ENCODE results near the gene GNE. TPM values are rescaled to one million over a fixed set of nuclear protein-coding genes. Genes with fewer than 3 reads are reported as not detected.
"Not testable (repeated sequence)": the region's sequence is repeated elsewhere in the genome, so short reads cannot be mapped to it uniquely, and the experiment has no call there.

GNE gene, protein sequence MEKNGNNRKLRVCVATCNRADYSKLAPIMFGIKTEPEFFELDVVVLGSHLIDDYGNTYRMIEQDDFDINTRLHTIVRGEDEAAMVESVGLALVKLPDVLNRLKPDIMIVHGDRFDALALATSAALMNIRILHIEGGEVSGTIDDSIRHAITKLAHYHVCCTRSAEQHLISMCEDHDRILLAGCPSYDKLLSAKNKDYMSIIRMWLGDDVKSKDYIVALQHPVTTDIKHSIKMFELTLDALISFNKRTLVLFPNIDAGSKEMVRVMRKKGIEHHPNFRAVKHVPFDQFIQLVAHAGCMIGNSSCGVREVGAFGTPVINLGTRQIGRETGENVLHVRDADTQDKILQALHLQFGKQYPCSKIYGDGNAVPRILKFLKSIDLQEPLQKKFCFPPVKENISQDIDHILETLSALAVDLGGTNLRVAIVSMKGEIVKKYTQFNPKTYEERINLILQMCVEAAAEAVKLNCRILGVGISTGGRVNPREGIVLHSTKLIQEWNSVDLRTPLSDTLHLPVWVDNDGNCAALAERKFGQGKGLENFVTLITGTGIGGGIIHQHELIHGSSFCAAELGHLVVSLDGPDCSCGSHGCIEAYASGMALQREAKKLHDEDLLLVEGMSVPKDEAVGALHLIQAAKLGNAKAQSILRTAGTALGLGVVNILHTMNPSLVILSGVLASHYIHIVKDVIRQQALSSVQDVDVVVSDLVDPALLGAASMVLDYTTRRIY
- polyA plus RNA-seq (2014; cell fraction: cytosol; rRNA removed): 29.7 and 31.4 TPM in 2 replicates
- polyA plus RNA-seq (2014; cell fraction: nucleus; rRNA removed): 11.2 and 13.3 TPM in 2 replicates

DNA sequence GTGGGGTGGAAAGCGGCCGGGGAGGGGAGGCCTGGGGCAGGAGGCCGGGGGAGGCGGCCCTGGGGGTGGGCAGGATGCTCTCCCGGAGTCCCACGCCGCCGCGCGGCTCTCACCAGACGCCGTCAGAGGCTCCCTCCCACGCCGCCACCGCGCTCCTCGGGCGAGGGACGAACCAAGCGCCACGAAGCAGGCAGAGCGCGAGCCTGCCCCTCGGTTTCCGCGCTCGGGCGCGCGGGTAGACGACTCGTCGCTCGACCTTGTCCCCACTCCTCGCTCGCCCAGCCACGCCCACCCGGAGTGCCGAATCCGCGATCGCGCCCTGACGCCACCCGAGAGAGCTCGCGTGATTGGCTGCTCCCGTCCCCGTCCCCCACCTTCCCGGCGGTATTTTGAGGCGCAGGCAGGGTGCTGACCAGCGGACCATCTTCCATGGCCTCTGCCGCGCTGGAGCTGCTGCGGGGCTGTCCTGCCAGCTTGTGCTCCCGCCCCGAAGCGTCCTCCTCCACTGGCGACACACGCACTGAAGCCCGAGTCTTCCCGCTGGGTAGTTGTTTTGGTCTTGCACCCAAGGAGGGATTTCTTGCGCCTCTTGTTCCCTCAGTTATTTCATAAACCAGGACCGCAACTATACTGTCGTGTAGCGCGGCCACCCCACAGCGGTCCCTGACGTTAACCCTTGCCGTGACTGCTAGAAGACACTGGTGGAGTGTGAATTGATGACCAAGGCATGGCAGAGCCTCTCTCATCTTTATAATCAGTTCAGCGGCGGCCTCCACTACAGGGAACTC is at the start of gene GNE:
Gene GNE (minus strand): TSS at position 241 of the 788 bp plus-strand sequence. CDS start 9,093 bp downstream, outside the sequence.
- peak; percentile 96 for DNase-seq (ENCODE audit: low spot score)

DNA sequence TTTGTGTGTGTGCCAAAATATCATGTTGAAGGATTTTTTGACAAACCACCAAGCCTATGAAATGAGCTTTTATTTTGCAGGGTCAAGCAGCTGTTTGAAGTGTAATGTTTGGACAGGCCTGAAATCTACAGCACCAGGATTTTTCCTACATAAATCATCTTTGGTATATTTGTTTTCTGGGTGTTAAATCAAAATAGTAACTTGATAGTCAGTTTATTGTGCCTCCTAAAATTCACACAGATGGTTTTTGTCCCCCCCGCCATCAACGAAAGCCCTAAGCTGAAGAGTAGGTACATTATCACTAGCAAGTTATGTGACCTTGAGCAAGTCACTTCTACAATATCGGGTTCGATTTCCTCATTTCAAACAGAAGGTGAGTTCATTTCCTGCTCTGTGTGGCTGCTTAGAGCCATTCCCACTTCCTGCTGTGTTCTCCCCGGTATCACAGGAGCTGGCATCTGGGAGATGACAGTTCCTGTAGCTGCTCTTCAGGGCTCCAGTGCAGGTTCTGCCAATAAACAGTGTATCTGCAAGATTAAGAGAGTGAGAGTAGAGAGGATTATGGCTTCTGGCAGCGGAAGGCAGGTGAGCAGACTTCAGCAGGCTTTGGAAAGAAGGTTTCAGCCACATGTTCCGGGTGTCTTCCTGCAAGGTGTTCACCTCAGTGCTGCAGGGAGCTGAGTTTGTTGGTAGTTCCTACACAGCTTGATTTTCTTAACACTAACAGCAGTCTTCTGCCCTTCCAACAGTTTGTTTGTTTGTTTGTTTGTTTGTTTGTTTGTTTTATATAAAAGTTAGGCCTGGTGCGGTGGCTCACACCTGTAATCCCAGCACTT is 48.4 kb upstream of the GNE start:
- no peak for DNase-seq (ENCODE audit: low spot score)

DNA sequence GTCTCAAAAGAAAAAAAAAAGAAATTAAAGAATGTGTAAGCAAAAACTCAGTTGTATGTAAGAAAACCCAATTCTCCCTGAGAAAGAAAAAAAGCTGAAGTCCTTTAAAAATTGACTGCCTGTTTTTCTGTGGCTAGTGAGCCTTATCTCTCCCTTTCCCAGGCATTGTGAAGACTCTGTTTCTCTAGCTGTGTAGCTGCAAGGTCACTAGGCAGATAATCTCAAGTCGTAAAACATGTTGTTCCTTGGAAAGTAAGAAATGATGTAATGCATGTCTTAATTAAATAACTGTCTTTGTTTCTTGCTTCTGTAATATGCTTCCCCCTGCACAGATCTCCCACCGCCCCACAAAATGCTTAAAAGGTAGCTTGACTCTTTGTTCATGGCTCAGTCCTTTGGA is 46.1 kb upstream of the GNE start:
- DNase-seq (ENCODE audit: low spot score): not testable (repeated sequence)

DNA sequence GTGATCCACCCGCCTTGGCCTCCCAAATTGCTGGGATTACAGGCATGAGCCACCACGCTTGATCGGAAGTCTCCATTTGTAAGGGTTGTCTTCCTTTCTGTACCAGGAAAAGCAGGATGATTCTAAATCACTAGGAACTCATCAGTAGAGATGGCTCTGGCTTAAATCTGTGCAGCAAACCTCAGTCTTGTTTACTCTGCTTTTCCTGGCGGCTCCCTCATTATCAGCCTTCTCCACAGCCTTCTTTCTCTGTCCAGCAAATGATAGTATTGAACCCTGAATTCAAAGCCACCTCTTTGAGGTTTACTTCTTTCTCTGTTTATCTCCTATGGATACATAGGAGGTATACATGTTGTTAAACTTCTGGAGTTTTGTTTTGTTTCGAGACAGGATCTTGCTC is 43.0 kb upstream of the GNE start:
- no peak for DNase-seq (ENCODE audit: low spot score)

DNA sequence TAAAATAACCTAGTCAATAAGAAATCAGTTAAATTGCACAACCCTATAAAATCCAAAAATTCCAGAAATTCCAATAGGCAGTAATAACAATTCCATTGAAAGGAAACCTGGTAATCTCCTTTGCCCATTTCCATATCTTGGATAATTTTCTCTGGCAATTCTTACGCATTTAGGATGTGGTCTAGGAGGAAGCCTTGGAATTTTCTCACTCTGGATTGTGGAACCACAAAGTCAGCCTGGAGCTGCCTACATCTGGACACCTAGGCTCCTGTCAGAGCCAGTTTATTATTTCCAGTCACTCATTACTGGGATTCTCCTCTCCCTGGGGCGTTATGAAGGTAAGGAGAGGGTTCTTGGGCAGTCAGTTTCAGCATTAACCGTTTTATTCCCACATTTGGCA is 40.3 kb upstream of the GNE start:
- no peak for DNase-seq (ENCODE audit: low spot score)

DNA sequence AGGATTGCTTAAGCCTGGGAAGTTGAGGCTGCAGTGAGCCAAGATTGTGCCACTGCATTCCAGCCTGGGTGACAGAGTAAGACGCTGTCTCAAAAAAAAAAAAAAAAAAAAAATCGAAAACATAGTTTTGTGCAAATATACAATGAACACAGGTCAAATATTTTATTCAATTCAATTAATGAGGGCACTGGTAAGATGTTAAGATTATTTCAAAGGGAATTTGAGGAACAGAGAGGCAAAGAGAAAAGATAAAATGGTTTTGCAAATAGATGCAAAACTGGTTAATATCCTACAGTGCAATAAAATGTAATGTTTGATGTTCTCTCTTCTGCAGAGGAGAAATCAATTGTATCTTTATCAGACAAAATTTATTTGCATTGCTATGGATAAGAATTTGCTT is 39.5 kb upstream of the GNE start:
- DNase-seq (ENCODE audit: low spot score): no peak

DNA sequence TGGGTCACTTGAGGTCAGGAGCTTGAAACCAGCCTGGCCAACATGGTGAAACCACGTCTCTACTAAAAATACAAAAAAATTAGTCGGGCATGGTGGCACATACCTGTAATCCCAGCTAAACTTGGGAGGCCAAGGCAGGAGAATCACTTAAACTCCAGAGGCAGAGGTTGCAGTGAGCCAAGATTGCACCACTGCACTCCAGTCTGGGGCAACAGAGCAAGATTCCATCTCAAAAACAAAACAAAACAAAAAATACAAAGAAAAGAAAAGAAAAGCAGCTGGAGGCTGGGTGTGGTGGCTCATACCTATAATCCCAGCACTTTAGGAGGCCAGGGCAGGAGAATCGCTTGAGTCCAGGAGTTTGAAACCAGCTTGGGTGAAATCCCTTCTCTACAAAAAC is 36.7 kb upstream of the GNE start:
- not testable (repeated sequence) for DNase-seq (ENCODE audit: low spot score)

DNA sequence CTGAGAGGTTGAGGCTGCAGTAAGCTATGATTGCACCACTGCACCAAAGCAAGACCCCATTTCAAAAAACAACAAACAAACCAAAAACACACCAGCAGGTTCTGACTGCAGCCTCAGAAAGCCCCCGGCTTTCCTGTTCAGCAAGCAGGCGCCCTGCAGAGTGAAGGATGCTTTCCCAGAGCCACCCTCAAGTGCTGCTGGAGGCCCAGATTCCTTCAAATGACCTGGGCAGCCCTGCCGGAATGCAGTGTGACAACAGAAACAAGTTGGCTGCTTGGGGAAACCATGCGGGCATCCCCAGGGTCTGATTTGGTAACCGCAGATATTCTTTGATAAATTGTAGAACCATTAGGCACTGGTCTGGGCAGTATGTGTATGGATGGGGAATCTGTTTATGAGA is 35.7 kb upstream of the GNE start:
- DNase-seq (ENCODE audit: low spot score): no peak

DNA sequence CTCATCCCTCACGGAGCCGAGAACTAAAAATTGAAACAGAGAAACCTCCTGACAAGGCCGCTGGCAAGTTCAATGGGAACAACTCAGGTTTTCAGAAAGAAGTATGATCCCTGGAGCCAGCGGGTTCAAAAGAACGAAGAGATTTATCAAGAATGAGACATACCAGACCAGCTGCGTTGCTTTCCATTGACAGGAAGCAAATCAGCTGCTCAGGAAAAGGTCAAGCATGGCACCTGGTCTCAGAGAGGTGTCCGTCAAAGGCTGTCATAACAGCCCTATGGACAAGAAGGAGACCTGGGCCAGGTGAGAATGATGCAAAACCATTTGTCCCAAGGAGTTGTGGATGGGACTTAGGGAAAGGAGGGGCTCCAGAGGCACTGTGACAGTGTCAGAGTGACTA is 34.9 kb upstream of the GNE start:
- no peak for DNase-seq (ENCODE audit: low spot score)

DNA sequence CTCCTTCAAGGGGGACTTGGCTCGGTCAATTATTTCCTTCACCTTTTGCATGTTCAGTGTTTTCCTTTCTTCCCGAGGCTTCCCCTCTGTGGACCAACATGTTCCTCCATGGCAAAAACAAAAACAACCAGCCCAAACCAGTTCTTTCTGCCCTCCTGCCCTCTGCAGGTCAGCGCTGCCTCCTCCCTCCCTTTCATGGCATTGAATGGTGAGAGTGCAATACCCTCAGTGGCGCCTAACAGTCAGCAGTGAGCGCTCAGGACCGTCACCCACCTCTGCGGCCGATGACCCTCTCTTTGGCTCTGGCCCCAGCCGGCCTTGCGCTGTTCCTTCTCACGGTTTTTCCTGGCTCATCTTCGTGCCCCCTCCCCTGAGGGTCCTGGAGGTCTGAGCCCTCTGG is 34.4 kb upstream of the GNE start:
- no peak for DNase-seq (ENCODE audit: low spot score)

DNA sequence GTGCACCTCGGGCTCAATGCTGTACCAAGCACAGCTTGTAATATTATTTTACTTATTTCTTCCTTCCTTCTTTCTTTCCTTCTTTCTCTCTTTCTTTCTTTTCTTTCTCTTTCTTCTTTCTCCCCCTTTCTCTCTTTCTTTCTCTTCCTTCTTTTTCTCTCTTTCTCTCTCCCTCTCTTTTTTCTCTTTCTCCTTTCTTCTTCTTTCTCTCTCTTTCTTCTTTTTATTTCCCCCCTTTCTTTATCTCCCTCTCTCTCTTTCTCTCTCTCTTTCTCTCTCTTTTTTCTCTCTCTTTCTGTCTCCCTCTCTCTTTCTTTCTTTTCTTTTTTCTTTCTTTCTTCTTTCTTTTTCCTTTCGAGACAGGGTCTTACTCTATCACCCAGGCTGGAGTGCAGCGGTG is 32.7 kb upstream of the GNE start:
- no peak for DNase-seq (ENCODE audit: low spot score)

DNA sequence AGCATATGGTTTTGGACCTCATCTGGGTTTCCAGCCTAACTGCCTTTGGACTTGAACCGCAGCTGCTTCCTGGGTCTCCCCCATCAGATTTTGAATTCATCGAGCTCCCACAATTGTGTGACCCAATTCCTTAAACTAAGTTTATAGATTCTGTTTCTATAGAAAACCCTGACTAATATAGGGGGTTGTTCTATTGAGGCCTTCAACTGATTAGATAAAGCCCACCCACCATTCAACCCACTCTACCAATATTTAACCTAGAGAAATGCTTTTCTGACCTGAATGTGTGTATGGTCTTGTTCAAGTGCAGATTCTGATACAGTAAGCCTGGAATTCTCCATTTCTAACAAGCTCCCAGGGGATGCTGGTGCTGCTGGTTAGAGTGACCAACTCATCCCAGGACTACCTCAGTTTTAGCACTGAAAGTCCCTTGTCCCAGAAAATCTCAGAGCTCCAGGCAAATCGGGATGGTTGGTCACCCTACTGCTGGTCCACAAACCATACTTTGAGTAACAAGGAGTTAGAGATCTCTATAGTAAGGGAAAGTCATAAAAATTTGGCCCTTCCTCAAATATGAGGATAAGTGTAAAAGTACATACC is 31.7 kb upstream of the GNE start:
- no peak for DNase-seq (ENCODE audit: low spot score)

DNA sequence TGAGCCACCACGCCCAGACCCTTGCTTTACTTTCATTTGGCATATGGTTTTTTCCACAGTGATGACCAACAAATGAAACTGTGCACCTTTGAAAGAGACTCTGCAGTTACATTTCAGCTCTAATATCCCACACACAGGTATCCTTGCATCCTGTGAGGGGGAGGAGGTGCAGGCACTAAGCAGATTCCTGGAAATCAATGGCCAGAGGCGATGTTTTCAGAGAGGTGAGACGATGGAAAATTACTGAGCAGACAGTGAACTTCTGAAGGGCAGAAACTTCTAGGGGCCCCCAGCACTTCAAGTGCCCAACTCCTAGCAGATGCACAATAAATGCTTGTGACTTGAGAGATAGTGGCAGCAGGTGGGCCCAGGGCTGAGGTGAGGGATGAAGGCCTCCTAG is 29.8 kb upstream of the GNE start:
- DNase-seq (ENCODE audit: low spot score): no peak

DNA sequence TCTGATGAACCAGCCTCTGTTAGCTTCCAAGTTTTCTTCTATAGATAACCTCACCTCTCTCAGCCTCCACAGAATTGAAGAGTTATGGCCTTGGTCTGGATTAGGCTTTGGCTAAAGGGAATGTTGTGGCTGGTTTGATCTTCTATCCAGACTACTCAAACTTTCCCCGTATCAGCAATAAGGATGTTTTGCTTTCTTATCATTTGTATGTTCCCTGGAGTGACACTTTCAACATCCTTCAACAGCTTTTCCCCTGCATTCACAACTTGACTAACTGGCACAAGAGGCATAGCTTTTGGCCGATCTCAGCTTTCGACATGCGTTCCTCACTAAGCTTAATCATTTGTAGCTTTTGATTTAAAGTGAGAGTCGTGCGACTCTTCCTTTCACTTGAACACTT is 28.1 kb upstream of the GNE start:
- DNase-seq (ENCODE audit: low spot score): no peak

DNA sequence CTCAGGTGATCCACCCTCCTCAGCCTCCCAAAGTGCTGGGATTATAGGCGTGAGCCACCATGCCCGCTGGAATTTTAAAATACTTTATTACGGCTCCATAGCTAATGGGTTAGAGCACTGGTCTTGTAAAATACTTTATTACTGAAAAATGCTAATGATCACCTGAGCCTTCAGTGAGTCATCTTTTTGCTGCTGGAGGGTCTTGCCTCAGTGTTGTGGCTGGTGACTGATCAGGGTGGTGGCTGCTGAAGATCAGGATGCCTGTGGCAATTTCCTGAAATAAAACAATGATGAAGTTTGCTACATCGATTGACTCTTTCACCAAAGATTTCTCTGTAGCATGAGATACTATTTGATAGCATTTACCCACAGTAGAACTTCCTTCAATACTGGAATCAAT is 26.0 kb upstream of the GNE start:
- DNase-seq (ENCODE audit: low spot score): no peak

DNA sequence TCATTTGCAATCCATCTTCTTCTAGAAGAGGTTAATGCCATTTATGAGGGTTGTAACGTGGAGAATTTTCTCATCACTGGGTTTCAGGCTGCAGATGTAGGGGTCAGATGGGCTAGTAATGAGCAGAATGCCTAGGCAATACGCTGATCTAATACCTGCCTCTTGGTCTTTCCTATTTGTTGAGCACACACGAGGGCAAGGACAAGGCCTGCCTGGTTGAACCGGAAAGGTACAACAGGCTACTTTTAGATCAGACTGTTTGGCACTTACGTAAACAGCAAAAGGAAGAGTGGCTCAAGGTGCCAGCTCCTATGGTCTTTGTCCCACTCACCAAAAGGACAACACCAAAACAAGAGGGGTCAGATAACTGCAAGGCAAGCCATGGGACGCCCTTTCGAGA is 24.0 kb upstream of the GNE start:
- DNase-seq (ENCODE audit: low spot score): no peak

DNA sequence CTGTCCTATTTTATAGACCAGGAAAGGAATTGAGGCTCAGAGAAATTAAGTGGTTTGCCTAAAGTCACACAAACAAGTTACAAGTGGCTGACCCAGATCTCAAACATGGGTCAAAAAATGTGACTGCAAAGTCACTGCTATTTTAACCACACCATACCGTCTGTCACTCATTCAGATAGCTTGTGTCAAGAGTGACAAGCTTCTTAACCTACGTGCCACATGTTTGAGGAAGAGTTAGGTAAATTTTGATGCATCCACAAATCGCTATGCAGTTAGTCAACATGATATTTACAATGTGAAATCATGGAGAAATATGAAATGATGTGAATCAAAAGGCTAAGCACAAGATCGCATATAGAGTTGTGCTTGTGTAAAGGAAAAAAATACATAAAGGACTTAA is 22.7 kb upstream of the GNE start:
- DNase-seq (ENCODE audit: low spot score): no peak

DNA sequence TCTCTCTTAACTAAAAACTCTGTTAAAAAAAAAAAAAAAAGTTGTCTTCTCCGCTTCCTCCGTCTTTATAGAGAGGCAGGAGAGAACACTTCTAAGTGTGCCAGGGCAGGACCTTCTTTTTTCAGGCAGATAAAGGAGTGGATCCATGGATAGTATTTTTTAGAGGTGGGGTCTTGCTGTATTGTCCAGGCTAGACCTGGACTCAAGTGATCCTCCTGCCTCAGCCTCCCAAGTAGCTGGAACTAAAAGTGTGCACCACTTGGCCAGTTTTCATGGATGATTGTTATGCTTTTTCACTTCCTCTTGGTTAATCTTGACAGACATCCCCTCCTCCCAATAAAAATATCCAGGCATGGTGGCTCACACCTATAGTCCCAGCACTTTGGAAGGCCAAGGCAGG is 20.0 kb upstream of the GNE start:
- no peak for DNase-seq (ENCODE audit: low spot score)

DNA sequence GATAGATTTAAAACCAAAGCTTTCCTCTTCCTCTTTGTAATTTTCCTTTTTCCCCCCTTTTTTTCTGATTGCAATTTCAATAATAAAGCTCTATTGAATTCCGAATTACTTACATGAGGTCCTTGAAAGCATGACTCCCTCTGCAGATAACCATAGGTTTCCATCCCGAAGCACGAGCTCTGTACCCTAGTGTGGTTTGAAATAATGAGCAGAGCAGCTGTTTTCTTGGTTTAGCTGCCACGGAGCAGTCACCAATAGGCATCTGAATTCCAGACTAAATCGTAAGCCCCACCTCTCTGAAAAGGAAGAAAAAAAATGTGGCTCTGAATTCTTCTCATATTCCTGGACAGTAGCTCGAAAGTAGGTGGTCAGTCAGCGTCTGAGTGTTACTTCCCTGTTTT is 18.5 kb upstream of the GNE start:
- DNase-seq (ENCODE audit: low spot score): peak; percentile 20

DNA sequence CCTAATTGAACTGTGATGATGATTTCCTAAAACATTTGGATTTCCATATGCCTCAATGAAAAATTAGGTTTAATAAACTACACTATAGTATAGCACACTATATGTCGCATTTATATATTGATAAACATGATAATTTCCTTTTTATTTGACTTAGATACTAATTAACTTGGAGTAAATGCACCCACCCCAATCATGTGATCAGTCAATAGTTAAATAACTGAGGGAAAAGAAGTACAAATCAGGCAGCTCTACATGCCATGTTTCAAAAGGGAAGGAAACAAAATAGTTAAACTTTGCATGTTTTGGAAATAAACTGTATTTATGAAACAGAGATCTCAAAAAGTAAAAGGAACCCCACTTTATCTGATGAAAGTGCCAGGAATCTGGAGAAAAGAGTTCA is 18.0 kb upstream of the GNE start:
- no peak for DNase-seq (ENCODE audit: low spot score)

DNA sequence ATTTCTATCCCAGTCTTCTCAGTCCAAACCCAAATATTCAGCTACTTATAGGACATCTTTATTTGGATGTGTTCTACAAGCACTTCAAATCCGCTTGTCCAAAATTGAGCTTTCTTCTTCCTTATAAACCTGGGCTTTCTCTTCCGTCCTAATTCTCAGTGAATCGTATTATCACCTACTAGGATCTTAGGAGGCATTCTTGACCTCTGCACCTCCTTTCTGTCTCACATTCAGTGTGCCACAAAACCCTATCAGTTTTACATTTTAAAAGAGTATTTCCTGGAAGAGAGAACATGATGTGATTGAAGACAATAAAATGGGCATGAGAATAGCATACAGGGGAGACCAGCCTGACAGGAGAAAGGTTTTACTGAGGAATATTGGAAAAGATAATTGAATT is 16.8 kb upstream of the GNE start:
- DNase-seq (ENCODE audit: low spot score): no peak

All from SK-N-DZ (cell line).